CD4-positive, alpha-beta memory T cell (primary cell): ENCODE results near the gene NR2F6. TPM values are rescaled to one million over a fixed set of nuclear protein-coding genes. Genes with fewer than 3 reads are reported as not detected.
A peak's percentile ranks its signal among the peaks of the same experiment; 100 is the strongest.

ENCODE experiments used
- CTCF ChIA-PET: fragments of 350-600 bp; sonication (Branson Sonifier 250); formaldehyde crosslinking; loops from one replicate; lab custom pipeline; 2021; ENCODE audit warnings: inconsistent platforms; ENCODE audit not compliant: partially characterized antibody; lab: Charles Lee
- POLR2A ChIA-PET: fragments of 350-600 bp; sonication (Branson Sonifier 250); formaldehyde crosslinking; loops from one replicate; lab custom pipeline; 2021; ENCODE audit not compliant: partially characterized antibody; lab: Charles Lee
- DNase-seq, 5 donors: peaks; one replicate each; pipeline versions ENCODE4 v3.0.0 to v3.0.0-alpha.2; 2020 to 2022; ENCODE audit warnings: mixed read lengths in 1 of 5
- H3K27ac ChIP-seq: one replicate; pipeline ENCODE4 v1.7.0; 2013; ENCODE audit warnings: low read depth, low read length
- H3K27me3 ChIP-seq: 2 replicates; pipeline ENCODE4 v1.7.0; 2013; ENCODE audit warnings: mild to moderate bottlenecking, low read length, moderate library complexity; ENCODE audit not compliant: insufficient read depth
- H3K36me3 ChIP-seq: 2 replicates; pipeline ENCODE4 v1.7.0; 2013; ENCODE audit warnings: mild to moderate bottlenecking, low read length, moderate library complexity; ENCODE audit not compliant: insufficient read depth
- H3K4me1 ChIP-seq: 2 replicates; pipeline ENCODE4 v1.7.0; 2013; ENCODE audit warnings: mild to moderate bottlenecking, low read length, moderate library complexity; ENCODE audit not compliant: insufficient read depth
- H3K4me3 ChIP-seq, 2 donors: one replicate each; pipeline ENCODE4 v1.7.0; 2013; ENCODE audit warnings: low read length in 2 of 2, mild to moderate bottlenecking in 1 of 2
- H3K9me3 ChIP-seq, 2 donors: one replicate each; pipeline ENCODE4 v1.7.0; 2013; ENCODE audit warnings: low read length in 2 of 2, control low read depth in 1 of 2; ENCODE audit not compliant: control insufficient read depth in 1 of 2
- H3K27ac Mint-ChIP-seq, 7 donors: one replicate each; pipeline ENCODE4 v1.8.0; 2020 to 2021; ENCODE audit warnings: mixed read lengths in 7 of 7, mild to moderate bottlenecking in 6 of 7, inconsistent platforms in 3 of 7, moderate library complexity in 3 of 7
- H3K27me3 Mint-ChIP-seq, 2 donors: one replicate each; pipeline ENCODE4 v1.8.0; 2020 to 2021; ENCODE audit warnings: mixed read lengths in 2 of 2
- H3K36me3 Mint-ChIP-seq, 2 donors: one replicate each; pipeline ENCODE4 v1.8.0; 2020 to 2021; ENCODE audit warnings: mixed read lengths in 2 of 2, inconsistent platforms in 1 of 2, mild to moderate bottlenecking in 1 of 2
- H3K4me1 Mint-ChIP-seq, 4 donors: one replicate each; pipeline ENCODE4 v1.8.0; 2020 to 2021; ENCODE audit warnings: mixed read lengths in 4 of 4, mild to moderate bottlenecking in 1 of 4
- H3K4me3 Mint-ChIP-seq, 8 donors: one replicate each; pipeline ENCODE4 v1.8.0; 2020 to 2021; ENCODE audit warnings: mixed read lengths in 8 of 8, mild to moderate bottlenecking in 7 of 8, moderate library complexity in 6 of 8, inconsistent platforms in 3 of 8
- H3K9me3 Mint-ChIP-seq, 8 donors: one replicate each; pipeline ENCODE4 v1.8.0; 2020 to 2021; ENCODE audit warnings: mixed read lengths in 8 of 8, mild to moderate bottlenecking in 5 of 8, inconsistent platforms in 3 of 8, moderate library complexity in 1 of 8
- intact Hi-C: fragments of 100-400 bp; cut with micrococcal nuclease; formaldehyde crosslinking; loops from one replicate; pipeline ENCODE4 v1.15.1; 2023
- polyA plus RNA-seq, 2 donors: library from polyadenylated mRNA; unstranded; fragments of 300-500 nt; fragmentation: Illumina TruSeq; gene quantifications; one replicate each; pipeline ENCODE4 v1.2.3, GENCODE V29; 2021
- total RNA-seq, 2 experiments: library from RNA; stranded (reverse); gene quantifications; one replicate each; pipeline ENCODE4 v1.2.3, GENCODE V29; 2021

The NR2F6 gene
- total and polyA plus RNA-seq, 4 experiments from 2014 or later = 1.2 to 7.1 (median 4.7) TPM

DNA sequence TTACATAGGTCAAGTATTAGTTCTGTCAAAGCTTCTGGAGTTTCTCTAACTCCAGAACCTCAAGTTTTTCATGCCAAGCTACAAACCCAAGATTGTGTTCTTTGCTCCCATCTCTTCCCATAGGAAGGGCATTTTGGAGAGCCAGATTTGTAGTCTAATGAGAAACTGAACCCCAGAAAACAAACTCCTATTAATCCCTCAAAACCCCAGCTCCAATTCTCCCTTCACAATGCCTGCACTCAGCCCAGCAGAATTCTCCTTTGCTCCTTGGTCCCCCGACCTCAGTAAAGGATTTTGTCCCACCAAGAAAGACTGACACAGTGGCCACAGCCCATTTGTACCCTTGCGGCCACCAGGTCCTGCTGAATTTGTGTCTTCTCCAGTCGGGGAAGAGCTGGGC lies 10.4 kb upstream of the NR2F6 start:
- DNase-seq = no peak
- H3K4me3 Mint-ChIP-seq = no peak overlapping the region
- ChIA-PET POLR2A (no interaction called here), CTCF (interaction anchor here (0.8 to 2.3 kb wide), 2 partner anchors 11 to 25 kb away, joined by 3 to 10 read pairs; partner anchors contain the start of genes ANKLE1 and BABAM1)
- H3K4me3 ChIP-seq = no peak overlapping the region
- no peaks in the 10 kb centered on the region for H3K9me3 Mint-ChIP-seq
- H3K36me3 Mint-ChIP-seq = no peaks in the 10 kb centered on the region
- no peak overlapping the region for H3K27ac ChIP-seq
- H3K4me1 Mint-ChIP-seq = peaks cover 5 to 6% (median 5%) of the 10 kb centered on the region in 4 donors
- H3K27me3 Mint-ChIP-seq = no peaks in the 10 kb centered on the region
- no peak overlapping the region for H3K27ac Mint-ChIP-seq
- no peaks in the 10 kb centered on the region for H3K36me3 ChIP-seq
- H3K9me3 ChIP-seq = no peaks in the 10 kb centered on the region
- intact Hi-C loops = no loop called here
- peaks cover 3% of the 10 kb centered on the region for H3K4me1 ChIP-seq
- no peaks in the 10 kb centered on the region for H3K27me3 ChIP-seq

DNA sequence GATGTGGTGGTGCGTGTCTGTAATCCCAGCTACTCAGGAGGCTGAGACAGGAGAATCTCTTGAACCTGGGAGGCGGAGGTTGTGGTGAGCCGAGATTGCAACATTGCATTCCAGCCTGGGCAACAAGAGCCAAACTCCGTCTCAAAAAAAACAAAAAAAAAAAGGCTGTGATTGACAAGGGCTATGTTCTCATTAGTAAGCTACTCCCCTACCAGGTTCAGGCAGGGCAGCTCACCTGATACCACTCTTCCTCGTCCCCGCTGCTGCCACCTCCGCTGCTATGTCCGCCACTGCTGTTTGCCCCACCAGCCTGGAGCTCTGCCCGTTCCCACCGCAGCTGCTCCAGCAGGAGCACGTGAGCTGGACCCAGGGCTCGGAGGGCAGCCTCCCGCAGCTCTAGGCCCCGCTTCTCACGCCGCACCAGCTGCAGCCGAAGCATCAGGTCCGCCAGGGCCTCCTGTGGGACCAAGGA lies 9.5 kb upstream of the NR2F6 start:
- Histone ChIP-seq H3K36me3 (no peaks in the 10 kb centered on the region), H3K4me1 (no peaks in the 10 kb centered on the region), H3K27ac (no peak overlapping the region), H3K27me3 (no peaks in the 10 kb centered on the region), H3K9me3 (no peaks in the 10 kb centered on the region), H3K4me3 (no peak overlapping the region)
- ChIA-PET POLR2A (no interaction called here), CTCF (interaction anchor here (0.7 to 2.3 kb wide), 2 partner anchors 12 to 51 kb away, joined by 3 to 10 read pairs; partner anchors contain the start of gene BABAM1)
- no peaks in the 10 kb centered on the region for H3K36me3 Mint-ChIP-seq
- no peak overlapping the region for H3K4me3 Mint-ChIP-seq
- H3K27ac Mint-ChIP-seq = peak overlapping the region in 1 of 7 donors; percentile 41
- H3K4me1 Mint-ChIP-seq = no peaks in the 10 kb centered on the region
- intact Hi-C loops = no loop called here
- no peaks in the 10 kb centered on the region for H3K27me3 Mint-ChIP-seq
- no peaks in the 10 kb centered on the region for H3K9me3 Mint-ChIP-seq
- no peak for DNase-seq

DNA sequence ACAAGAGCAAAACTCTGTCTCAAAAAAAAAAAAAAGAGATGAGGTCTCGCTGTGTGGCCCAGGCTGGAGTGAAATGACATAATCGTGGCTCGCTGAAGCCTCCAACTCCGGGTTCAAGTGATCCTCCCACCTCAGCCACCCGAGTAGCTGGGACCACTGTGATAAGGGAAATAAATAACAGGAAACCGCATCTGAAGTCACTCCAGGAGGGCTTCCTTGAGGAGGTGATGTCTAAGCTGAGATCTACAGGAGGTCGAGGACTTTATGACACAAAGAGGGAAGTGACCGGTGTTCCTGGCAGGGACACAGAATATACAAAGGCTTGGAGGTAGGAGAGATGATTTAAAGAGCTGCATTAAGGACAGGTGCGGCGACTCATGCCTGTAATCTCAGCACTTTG lies 8.9 kb upstream of the NR2F6 start:
- Mint-ChIP-seq H3K4me3 (peak overlapping the region in 1 of 8 donors; percentile 45), H3K27me3 (no peaks in the 10 kb centered on the region), H3K27ac (no peak overlapping the region), H3K9me3 (no peaks in the 10 kb centered on the region), H3K36me3 (no peaks in the 10 kb centered on the region), H3K4me1 (no peaks in the 10 kb centered on the region)
- Histone ChIP-seq H3K4me1 (no peaks in the 10 kb centered on the region), H3K36me3 (no peaks in the 10 kb centered on the region), H3K4me3 (no peak overlapping the region), H3K27me3 (no peaks in the 10 kb centered on the region), H3K9me3 (no peaks in the 10 kb centered on the region), H3K27ac (no peak overlapping the region)
- CTCF ChIA-PET = interaction anchor here (2.3 kb wide), 1 partner anchor 12 kb away, joined by 10 read pairs; the partner anchor contains the start of gene BABAM1
- POLR2A ChIA-PET = no interaction called here
- intact Hi-C loops = no loop called here
- DNase-seq = no peak

DNA sequence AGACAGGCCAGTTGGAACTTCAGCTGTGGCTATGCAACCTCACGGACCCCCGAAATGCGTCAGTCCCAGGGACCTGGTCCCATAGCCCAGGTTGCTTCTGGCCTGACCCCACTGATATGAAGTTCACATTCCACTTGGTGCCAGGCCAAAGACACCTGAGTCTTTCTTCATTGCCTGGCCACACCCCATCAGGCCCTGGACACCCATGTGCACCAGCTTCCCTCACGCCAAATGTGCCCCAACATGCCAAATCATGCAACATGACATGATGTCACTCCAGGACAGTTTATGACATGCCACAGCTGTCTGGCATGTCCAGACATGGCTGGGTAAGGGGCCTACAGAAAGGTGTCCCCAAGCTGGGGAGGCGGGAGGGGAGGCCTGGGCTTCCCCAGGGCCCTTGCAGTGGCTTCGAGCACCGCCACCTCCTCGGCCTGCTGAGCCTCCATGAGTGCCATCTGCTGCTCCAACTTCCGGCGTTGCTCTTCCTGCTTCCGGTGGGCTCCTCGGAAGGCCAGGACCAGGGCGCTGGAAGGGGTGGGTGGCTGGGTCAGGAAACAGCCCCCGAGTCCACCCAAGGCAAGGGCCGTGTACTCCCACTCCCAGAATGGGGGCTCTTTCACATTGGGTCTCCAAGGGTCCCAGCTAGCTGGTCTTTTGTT lies 4.3 kb upstream of the NR2F6 start:
- H3K9me3 Mint-ChIP-seq = no peaks in the 10 kb centered on the region
- H3K4me3 Mint-ChIP-seq = no peak overlapping the region
- peaks cover 0 to 4% (median 2%) of the 10 kb centered on the region in 4 donors for H3K4me1 Mint-ChIP-seq
- H3K36me3 ChIP-seq = no peaks in the 10 kb centered on the region
- H3K4me3 ChIP-seq = no peak overlapping the region
- CTCF ChIA-PET = interaction anchor here (1.1 to 3.1 kb wide), 2 partner anchors 9 to 11 kb away, joined by 3 to 21 read pairs; no protein-coding TSS in a partner anchor
- no peaks in the 10 kb centered on the region for H3K27me3 ChIP-seq
- POLR2A ChIA-PET = no interaction called here
- DNase-seq = no peak
- H3K27me3 Mint-ChIP-seq = no peaks in the 10 kb centered on the region
- H3K9me3 ChIP-seq = no peaks in the 10 kb centered on the region
- intact Hi-C loops = no loop called here
- H3K36me3 Mint-ChIP-seq = no peaks in the 10 kb centered on the region
- no peak overlapping the region for H3K27ac ChIP-seq
- peaks cover 11% of the 10 kb centered on the region for H3K4me1 ChIP-seq
- no peak overlapping the region for H3K27ac Mint-ChIP-seq

DNA sequence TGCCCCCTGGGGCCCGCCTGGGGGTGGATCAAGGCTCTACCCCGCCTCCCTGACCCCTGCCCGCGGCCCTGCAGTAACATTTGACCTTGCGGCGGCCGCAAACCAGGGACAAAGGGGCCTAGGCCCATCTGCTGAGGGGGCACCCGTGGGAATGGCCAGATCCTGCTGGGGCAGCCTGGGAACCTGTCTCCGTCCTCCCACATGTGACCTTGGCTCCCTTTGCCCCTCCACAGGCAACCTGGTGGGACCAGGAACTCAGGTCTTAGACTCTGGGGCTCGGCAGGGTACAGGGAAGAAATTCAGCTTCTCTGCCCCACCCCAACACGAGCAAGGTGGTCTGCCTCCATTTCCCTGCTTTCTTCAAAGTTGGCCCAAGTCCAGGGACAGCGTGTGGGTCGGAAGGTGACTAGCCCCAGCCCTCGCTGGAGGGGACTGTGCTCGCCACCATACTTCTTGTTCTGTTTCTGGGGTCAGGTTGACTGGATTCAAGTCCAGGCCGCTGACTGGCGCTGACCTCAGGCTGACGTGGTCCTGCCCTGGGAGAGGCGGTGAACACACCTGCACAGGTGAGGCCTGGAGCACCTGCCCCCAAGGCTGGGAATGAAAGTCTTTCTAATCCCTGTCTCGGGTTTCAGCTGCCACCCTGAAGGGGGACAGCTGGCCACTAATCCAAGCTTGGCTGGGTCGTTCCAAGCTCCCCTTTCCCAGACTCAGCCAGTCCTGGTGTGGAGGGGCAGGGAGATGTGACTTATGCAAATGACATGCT lies 2.5 kb upstream of the NR2F6 start:
- no peak for DNase-seq
- no peak overlapping the region for H3K27ac Mint-ChIP-seq
- no peaks in the 10 kb centered on the region for H3K27me3 Mint-ChIP-seq
- peak overlapping the region in 1 of 8 donors; percentile 39 for H3K4me3 Mint-ChIP-seq
- Histone ChIP-seq H3K4me3 (no peak overlapping the region), H3K9me3 (no peaks in the 10 kb centered on the region), H3K27ac (no peak overlapping the region), H3K36me3 (no peaks in the 10 kb centered on the region), H3K4me1 (peaks cover 11% of the 10 kb centered on the region), H3K27me3 (no peaks in the 10 kb centered on the region)
- CTCF ChIA-PET = interaction anchor here (1.0 to 3.1 kb wide), 4 partner anchors 11 to 36 kb away, joined by 3 to 21 read pairs (median 3); no protein-coding TSS in a partner anchor
- intact Hi-C loops = no loop called here
- POLR2A ChIA-PET = interaction anchor here (0.6 to 1.4 kb wide), 3 partner anchors 19 to 476 kb away, joined by 3 to 6 read pairs (median 5); partner anchors contain the start of gene OCEL1
- peaks cover 0 to 4% (median 2%) of the 10 kb centered on the region in 4 donors for H3K4me1 Mint-ChIP-seq
- H3K36me3 Mint-ChIP-seq = no peaks in the 10 kb centered on the region
- no peaks in the 10 kb centered on the region for H3K9me3 Mint-ChIP-seq

DNA sequence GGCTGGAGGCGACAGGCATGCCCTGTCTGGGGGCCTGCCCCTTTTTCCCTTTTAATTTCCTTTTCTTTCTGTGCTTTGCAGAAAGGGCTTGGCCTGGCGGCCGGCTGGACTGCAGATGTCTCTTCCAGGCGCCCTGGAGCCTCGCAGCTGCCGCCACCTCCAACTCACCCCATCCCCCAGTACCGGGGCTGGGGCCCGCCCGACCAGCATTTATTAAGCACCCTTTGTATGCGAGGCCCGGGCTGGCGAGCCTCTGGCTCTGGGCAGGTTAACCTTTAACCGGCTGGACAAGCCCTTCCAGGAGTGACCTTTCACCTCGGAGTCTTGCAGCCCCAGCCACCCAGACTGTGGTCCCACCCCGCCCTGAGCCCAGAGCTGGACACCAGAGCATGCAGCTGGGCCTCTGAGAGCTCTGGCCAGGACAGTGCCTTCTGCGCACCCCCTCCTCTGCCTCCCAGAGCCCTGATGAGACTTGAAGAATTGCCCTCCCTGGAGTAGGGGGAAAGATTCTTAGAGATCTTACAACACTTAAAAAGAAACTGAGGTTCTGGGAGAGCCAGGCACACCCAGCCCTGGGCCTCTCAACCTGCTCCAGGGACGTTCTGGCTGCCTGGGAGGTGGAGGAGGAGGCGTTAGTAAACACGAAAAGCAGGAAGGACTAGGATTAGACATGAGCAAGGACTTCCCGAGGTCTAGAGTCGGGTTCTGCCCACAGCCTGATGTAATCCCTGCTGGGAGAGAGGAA lies 1.1 kb upstream of the NR2F6 start:
- Histone ChIP-seq H3K9me3 (no peaks in the 10 kb centered on the region), H3K4me3 (peak overlapping the region in 1 of 2 donors; percentile 64), H3K27me3 (no peaks in the 10 kb centered on the region), H3K27ac (no peak overlapping the region), H3K4me1 (peaks cover 11% of the 10 kb centered on the region), H3K36me3 (no peaks in the 10 kb centered on the region)
- Mint-ChIP-seq H3K27me3 (no peaks in the 10 kb centered on the region), H3K4me1 (peaks cover 0 to 4% (median 3%) of the 10 kb centered on the region in 4 donors), H3K4me3 (peak overlapping the region; percentile 56 to 97 (median 78)), H3K36me3 (no peaks in the 10 kb centered on the region), H3K9me3 (no peaks in the 10 kb centered on the region), H3K27ac (peak overlapping the region in 3 of 7 donors; percentile 67 to 88 (median 84))
- intact Hi-C loops = loop anchor here (1.0 kb wide), 1 partner anchor 21 kb away; the partner anchor contains the start of gene OCEL1
- ChIA-PET POLR2A (interaction anchor here (3.3 kb wide), 1 partner anchor 12 kb away, joined by 19 read pairs; no protein-coding TSS in a partner anchor), CTCF (no interaction called here)
- no peak for DNase-seq
